BJ (cell line): Measurements from ENCODE around the gene MLLT3. TPM values are rescaled to one million over a fixed set of nuclear protein-coding genes. Genes with fewer than 3 reads are reported as not detected.

ENCODE experiments used
- CTCF ChIA-PET: fragments of 350-600 bp; formaldehyde crosslinking; extraction: SDS; loops from one replicate; lab custom pipeline; 2021; ENCODE audit warnings: antibody characterized with exemption, inconsistent platforms; lab: Yijun Ruan, JAX
- POLR2A ChIA-PET: fragments of 300-600 bp; sonication (Branson Sonifier 250); formaldehyde crosslinking; extraction: SDS; loops from one replicate; lab custom pipeline; 2021; ENCODE audit warnings: antibody characterized with exemption; lab: Charles Lee
- DNase-seq: peaks from one replicate; pipeline ENCODE4 v3.0.0-alpha.2; 2011; ENCODE audit warnings: low read depth
- H3K27me3 ChIP-seq: 2 replicates; pipeline ENCODE4 v1.6.0; 2011; ENCODE audit warnings: low read length; ENCODE audit not compliant: control insufficient read depth, insufficient read depth
- H3K36me3 ChIP-seq: 2 replicates; pipeline ENCODE4 v1.5.1; 2011; ENCODE audit warnings: low read length; ENCODE audit not compliant: control insufficient read depth, insufficient read depth
- H3K4me3 ChIP-seq: 2 replicates; pipeline ENCODE4 v1.5.1; 2011; ENCODE audit warnings: low read depth, mild to moderate bottlenecking, control low read depth, low read length
- polyA plus RNA-seq: library from polyadenylated mRNA; depleted of rRNA; stranded (reverse); fragments of >200 nt; gene quantifications from 2 replicates; pipeline ENCODE4 v1.2.3, GENCODE V29; 2011
- TF ChIP-seq, protein P1 (sequence below): IDR thresholded peaks from 2 replicates; pipeline ENCODE4 v1.5.1; 2011; ENCODE audit warnings: low read depth, mild to moderate bottlenecking, control low read depth, inconsistent platforms, low read length, moderate library complexity; ENCODE audit not compliant: insufficient read depth

MLLT3 gene
- polyA plus RNA-seq, 1 experiment: 13.8 TPM

DNA sequence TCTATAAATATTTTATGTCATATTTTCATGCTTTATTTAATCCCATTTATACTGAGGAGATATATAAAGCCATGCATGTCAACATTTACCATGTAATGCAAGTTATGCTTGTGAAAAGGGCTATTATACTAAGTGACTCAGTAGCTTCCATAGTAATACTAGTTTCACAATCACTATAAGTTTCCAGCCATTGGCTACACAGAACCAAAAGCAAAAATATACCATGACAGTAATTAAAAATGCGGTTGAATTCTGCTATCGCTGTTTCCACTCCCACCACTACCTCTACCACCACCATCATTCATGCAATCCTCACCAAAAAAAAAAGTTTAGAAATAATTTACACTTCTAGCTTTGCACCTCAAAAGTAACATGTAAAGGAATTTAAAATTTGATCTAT lies 60.2 kb downstream of the MLLT3 start:
- TF ChIP-seq, protein P1, sequence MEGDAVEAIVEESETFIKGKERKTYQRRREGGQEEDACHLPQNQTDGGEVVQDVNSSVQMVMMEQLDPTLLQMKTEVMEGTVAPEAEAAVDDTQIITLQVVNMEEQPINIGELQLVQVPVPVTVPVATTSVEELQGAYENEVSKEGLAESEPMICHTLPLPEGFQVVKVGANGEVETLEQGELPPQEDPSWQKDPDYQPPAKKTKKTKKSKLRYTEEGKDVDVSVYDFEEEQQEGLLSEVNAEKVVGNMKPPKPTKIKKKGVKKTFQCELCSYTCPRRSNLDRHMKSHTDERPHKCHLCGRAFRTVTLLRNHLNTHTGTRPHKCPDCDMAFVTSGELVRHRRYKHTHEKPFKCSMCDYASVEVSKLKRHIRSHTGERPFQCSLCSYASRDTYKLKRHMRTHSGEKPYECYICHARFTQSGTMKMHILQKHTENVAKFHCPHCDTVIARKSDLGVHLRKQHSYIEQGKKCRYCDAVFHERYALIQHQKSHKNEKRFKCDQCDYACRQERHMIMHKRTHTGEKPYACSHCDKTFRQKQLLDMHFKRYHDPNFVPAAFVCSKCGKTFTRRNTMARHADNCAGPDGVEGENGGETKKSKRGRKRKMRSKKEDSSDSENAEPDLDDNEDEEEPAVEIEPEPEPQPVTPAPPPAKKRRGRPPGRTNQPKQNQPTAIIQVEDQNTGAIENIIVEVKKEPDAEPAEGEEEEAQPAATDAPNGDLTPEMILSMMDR: no peak
- H3K36me3 ChIP-seq: no peaks in the 10 kb centered on the region

GRCh38 chr9:20561531-20561930 lies 60.8 kb downstream of the MLLT3 start:
- Histone ChIP-seq H3K27me3 (no peaks in the 10 kb centered on the region), H3K36me3 (no peaks in the 10 kb centered on the region), H3K4me3 (no peak overlapping the region)
- ChIA-PET CTCF (interaction anchor here (0.8 to 1.0 kb wide), 2 partner anchors 9 to 43 kb away, joined by 3 read pairs; no protein-coding TSS in a partner anchor), POLR2A (interaction anchor here (0.6 kb wide), 2 partner anchors 26 to 209 kb away, joined by 3 to 14 read pairs; no protein-coding TSS in a partner anchor)
- DNase-seq: no peak
- TF ChIP-seq, protein P1: no peak

More for the DNA sequence above, 60.2 kb downstream of the MLLT3 start:
- no peak for DNase-seq
- CTCF ChIA-PET: interaction anchor here (0.8 to 1.0 kb wide), 2 partner anchors 10 to 43 kb away, joined by 3 read pairs; no protein-coding TSS in a partner anchor
- POLR2A ChIA-PET: no interaction called here
- Histone ChIP-seq H3K4me3 (no peak overlapping the region), H3K27me3 (no peaks in the 10 kb centered on the region)

- Histone ChIP-seq H3K27me3 (no peaks in the 10 kb centered on the region), H3K4me3 (no peak overlapping the region), H3K36me3 (no peaks in the 10 kb centered on the region)
- ChIA-PET CTCF (interaction anchor here (0.9 to 1.6 kb wide), 2 partner anchors 13 to 34 kb away, joined by 3 read pairs; no protein-coding TSS in a partner anchor), POLR2A (no interaction called here)
- TF ChIP-seq, protein P1: no peak
- DNase-seq: no peak
Measured at GRCh38 chr9:20559231-20559890, 62.9 kb downstream of the MLLT3 start.

- POLR2A ChIA-PET: no interaction called here
- peak; percentile 79 for DNase-seq
- CTCF ChIA-PET: interaction anchor here (0.9 to 1.6 kb wide), 2 partner anchors 14 to 34 kb away, joined by 3 read pairs; no protein-coding TSS in a partner anchor
- Histone ChIP-seq H3K4me3 (no peak overlapping the region), H3K36me3 (no peaks in the 10 kb centered on the region), H3K27me3 (no peaks in the 10 kb centered on the region)
- TF ChIP-seq, protein P1: no peak
Measured at GRCh38 chr9:20558566-20559016, 63.7 kb downstream of the MLLT3 start.

DNA sequence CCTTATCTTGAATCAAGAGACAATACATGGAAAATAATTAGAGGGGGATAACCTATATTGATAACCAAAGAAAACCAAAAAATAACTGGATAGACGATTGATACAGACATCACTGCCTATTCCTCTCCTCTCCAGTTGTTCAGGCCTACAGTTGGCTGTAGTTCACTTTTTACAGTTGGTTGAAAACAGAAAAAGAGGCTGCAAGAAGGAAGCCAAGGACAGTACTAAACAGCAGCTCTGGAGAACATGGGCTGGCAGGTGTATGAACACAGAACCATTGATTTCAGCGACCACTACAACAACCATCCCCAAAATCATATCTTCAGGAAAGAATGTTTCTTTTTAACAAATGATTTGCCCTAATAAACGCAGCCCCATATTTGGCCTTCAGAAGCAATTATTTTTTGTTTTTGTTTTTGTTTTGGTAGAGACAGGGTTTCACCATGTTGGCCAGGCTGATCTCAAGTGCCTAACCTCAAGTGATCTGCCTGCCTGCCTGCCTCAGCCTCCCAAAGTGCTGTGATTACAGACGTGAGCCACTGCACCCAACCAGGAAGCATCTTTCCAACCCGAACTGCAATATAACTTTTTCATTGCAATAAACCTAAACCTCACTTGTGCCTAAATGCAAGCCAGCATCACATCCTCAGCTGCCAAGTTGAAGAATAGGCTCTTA lies 64.3 kb downstream of the MLLT3 start:
- CTCF ChIA-PET: interaction anchor here (1.6 kb wide), 1 partner anchor 33 kb away, joined by 3 read pairs; no protein-coding TSS in a partner anchor
- Histone ChIP-seq H3K27me3 (no peaks in the 10 kb centered on the region), H3K36me3 (no peaks in the 10 kb centered on the region), H3K4me3 (no peak overlapping the region)
- POLR2A ChIA-PET: no interaction called here
- TF ChIP-seq, protein P1: no peak
- DNase-seq: no peak
